Endometrial microvascular endothelial cells (primary cell): ENCODE measurements around the gene CEP170. TPM values are rescaled to one million over a fixed set of nuclear protein-coding genes. Genes with fewer than 3 reads are reported as not detected.
"Not testable (repeated sequence)": the region's sequence is repeated elsewhere in the genome, so short reads cannot be mapped to it uniquely, and the experiment has no call there.

ENCODE experiments used
- in situ Hi-C: cut with HindIII; loops from 2 replicates; pipeline ENCODE4 v1.10.0; 2017; ENCODE audit warnings: low sequenced_read_pairs, low pct_unique_long_range_greater_than_20kb; ENCODE audit errors: inconsistent ontology term
- total RNA-seq: library from RNA; depleted of rRNA; stranded (reverse); fragments of >200 nt; gene quantifications from one replicate; pipeline ENCODE4 v1.2.3, GENCODE V29; 2015; ENCODE audit errors: inconsistent ontology term

The CEP170 gene
- total RNA-seq, 1 donor from 2014 or later, result 83.3 TPM

GRCh38 chr1:243107171-243107570 lies 147.9 kb downstream of the CEP170 start:
- in situ Hi-C loops, result not testable (repeated sequence)

GRCh38 chr1:243105652-243106332 lies 149.3 kb downstream of the CEP170 start:
- in situ Hi-C loops, result not testable (repeated sequence)

- in situ Hi-C loops, result not testable (repeated sequence)
These were observed 150.0 kb downstream of the CEP170 start for GRCh38 chr1:243105104-243105503.

GRCh38 chr1:243104452-243104851 lies 150.6 kb downstream of the CEP170 start:
- in situ Hi-C loops, result not testable (repeated sequence)

GRCh38 chr1:243101551-243102050 lies 153.5 kb downstream of the CEP170 start:
- in situ Hi-C loops, result not testable (repeated sequence)

- in situ Hi-C loops, result not testable (repeated sequence)
These were observed 167.7 kb downstream of the CEP170 start for GRCh38 chr1:243087368-243087767.

Other genes with a start within 250 kb of the CEP170 start
- gene SDCCAG8, start 760 bp upstream of the CEP170 start, total RNA-seq, result 21.9 TPM